HepG2 (cell line): ENCODE measurements around the gene EGLN1. TPM values are rescaled to one million over a fixed set of nuclear protein-coding genes. Genes with fewer than 3 reads are reported as not detected.
A peak's percentile ranks its signal among the peaks of the same experiment; 100 is the strongest.

Experiments
- ARNT2 ChIP-seq: sonication (generic); formaldehyde crosslinking; IDR thresholded peaks from 2 replicates; pipeline ENCODE4 v1.8.0; 2022; ENCODE audit warnings: mild to moderate bottlenecking, low read depth, missing genetic modification reagents, moderate library complexity
- BORCS8-MEF2B ChIP-seq: sonication (generic); formaldehyde crosslinking; IDR thresholded peaks from 2 replicates; pipeline ENCODE4 v1.8.0; 2022; ENCODE audit warnings: mild to moderate bottlenecking, missing genetic modification reagents
- HES4 ChIP-seq: sonication (generic); formaldehyde crosslinking; IDR thresholded peaks from 2 replicates; pipeline ENCODE4 v1.9.0; 2021; ENCODE audit warnings: mild to moderate bottlenecking, missing genetic modification reagents, borderline replicate concordance
- HMGA1 ChIP-seq: sonication (generic); formaldehyde crosslinking; conservative IDR thresholded peaks from 2 replicates; pipeline ENCODE4 v1.4.0; 2020; ENCODE audit warnings: missing genetic modification reagents
- NONO ChIP-seq, 2 experiments: fragments of 450-650 bp in 1 of 2; sonication (generic) in 1 of 2; formaldehyde crosslinking in 1 of 2; IDR thresholded peaks in 1 of 2; conservative IDR thresholded peaks in 1 of 2; 2 replicates each; pipeline versions ENCODE4 v1.6.1 to v1.8.0; 2017 to 2022; ENCODE audit warnings: mild to moderate bottlenecking in 1 of 2, missing genetic modification reagents in 1 of 2, moderate library complexity in 1 of 2
- PAWR ChIP-seq: sonication (generic); formaldehyde crosslinking; IDR thresholded peaks from 2 replicates; pipeline ENCODE4 v1.4.0; 2020; ENCODE audit warnings: missing genetic modification reagents, mild to moderate bottlenecking, borderline replicate concordance
- PLRG1 ChIP-seq: fragments of 450-650 bp; conservative IDR thresholded peaks from 2 replicates; pipeline ENCODE4 v1.6.1; 2016
- SETDB1 ChIP-seq: sonication (generic); formaldehyde crosslinking; IDR thresholded peaks from 2 replicates; pipeline ENCODE4 v1.5.1; 2020; ENCODE audit warnings: missing genetic modification reagents, mild to moderate bottlenecking, borderline replicate concordance
- SNAPC2 ChIP-seq: sonication (generic); formaldehyde crosslinking; IDR thresholded peaks from 2 replicates; pipeline ENCODE4 v1.8.1; 2022; ENCODE audit warnings: mild to moderate bottlenecking, missing genetic modification reagents
- TEAD2 ChIP-seq: sonication (generic); formaldehyde crosslinking; IDR thresholded peaks from 2 replicates; pipeline ENCODE4 v1.9.0; 2021; ENCODE audit warnings: missing genetic modification reagents
- YEATS2 ChIP-seq: sonication (generic); formaldehyde crosslinking; IDR thresholded peaks from 2 replicates; pipeline ENCODE4 v1.4.0; 2020; ENCODE audit warnings: missing genetic modification reagents, borderline replicate concordance
- ZFP36L1 ChIP-seq: sonication (generic); formaldehyde crosslinking; IDR thresholded peaks from 2 replicates; pipeline ENCODE4 v1.8.0; 2022; ENCODE audit warnings: mild to moderate bottlenecking, missing genetic modification reagents, moderate library complexity
- ZFY ChIP-seq: sonication (generic); formaldehyde crosslinking; IDR thresholded peaks from 2 replicates; pipeline ENCODE4 v1.4.0; 2020; ENCODE audit warnings: missing genetic modification reagents
- ZFYVE20 ChIP-seq: sonication (generic); formaldehyde crosslinking; IDR thresholded peaks from 2 replicates; pipeline ENCODE4 v1.8.0; 2023; ENCODE audit warnings: low read depth, mild to moderate bottlenecking, moderate library complexity, missing genetic modification reagents, borderline replicate concordance
- ZNF207 ChIP-seq: fragments of 450-650 bp; IDR thresholded peaks from 2 replicates; pipeline ENCODE4 v1.6.1; 2016; ENCODE audit warnings: antibody characterized with exemption, borderline replicate concordance
- ZNF230 ChIP-seq: sonication (generic); formaldehyde crosslinking; IDR thresholded peaks from 2 replicates; pipeline ENCODE4 v1.4.0; 2020; ENCODE audit warnings: mild to moderate bottlenecking, missing genetic modification reagents
- ZNF33A ChIP-seq: sonication (generic); formaldehyde crosslinking; IDR thresholded peaks from 2 replicates; pipeline ENCODE4 v1.5.1; 2020; ENCODE audit warnings: missing genetic modification reagents, mild to moderate bottlenecking, moderate library complexity, borderline replicate concordance
- ZNF572 ChIP-seq: sonication (generic); formaldehyde crosslinking; IDR thresholded peaks from 2 replicates; pipeline ENCODE4 v1.5.1; 2020; ENCODE audit warnings: mild to moderate bottlenecking, missing genetic modification reagents
- ZNF790 ChIP-seq: sonication (generic); formaldehyde crosslinking; IDR thresholded peaks from 2 replicates; pipeline ENCODE4 v1.8.0; 2022; ENCODE audit warnings: missing genetic modification reagents, mild to moderate bottlenecking, borderline replicate concordance
- ZNF891 ChIP-seq: sonication (generic); formaldehyde crosslinking; IDR thresholded peaks from 2 replicates; pipeline ENCODE4 v1.5.0; 2020; ENCODE audit warnings: mild to moderate bottlenecking, missing genetic modification reagents
- polyA plus RNA-seq, 8 experiments: library from polyadenylated mRNA; depleted of rRNA in 3 of 8; stranded (reverse) in 7 of 8; unstranded in 1 of 8; fragments of >200 nt; fragmentation: Illumina TruSeq in 4 of 8; extraction: Trizol in 4 of 8; gene quantifications; 2 replicates each; pipeline versions ENCODE4 v1.2.1 to v1.2.3, GENCODE V29; 2011 to 2016; ENCODE audit warnings: low read depth in 4 of 8, missing spikeins in 1 of 8, mixed read lengths in 1 of 8; ENCODE audit not compliant: insufficient read depth in 1 of 8
- total RNA-seq, 5 experiments: library from RNA; depleted of rRNA; stranded (reverse); fragments of >200 nt; fragmentation: Illumina TruSeq; extraction: Trizol; gene quantifications; 2 replicates each; pipeline ENCODE4 v1.2.3, GENCODE V29; 2016; ENCODE audit warnings: low read depth in 1 of 5
- TF ChIP-seq, protein P1 (sequence below): sonication (generic); formaldehyde crosslinking; IDR thresholded peaks from 2 replicates; pipeline ENCODE4 v1.4.0; 2020; ENCODE audit warnings: missing genetic modification reagents
- TF ChIP-seq, protein P2 (sequence below): sonication (generic); formaldehyde crosslinking; IDR thresholded peaks from 2 replicates; pipeline ENCODE4 v1.4.0; 2020; ENCODE audit warnings: mild to moderate bottlenecking, low read depth, missing genetic modification reagents
- TF ChIP-seq, protein P3 (sequence below): IDR thresholded peaks from 2 replicates; pipeline ENCODE4 v1.6.1; 2016; ENCODE audit warnings: missing compliant biosample characterization, missing genetic modification reagents, borderline replicate concordance
- TF ChIP-seq, protein P4 (sequence below): sonication (generic); formaldehyde crosslinking; conservative IDR thresholded peaks from 2 replicates; pipeline ENCODE4 v1.8.0; 2022; ENCODE audit warnings: missing genetic modification reagents

Gene EGLN1
- total and polyA plus RNA-seq, 2 of the 13 experiments (the other 11 are each of a cell fraction or from before 2014, with no cell fraction given): 34.4 to 44.1 TPM

DNA sequence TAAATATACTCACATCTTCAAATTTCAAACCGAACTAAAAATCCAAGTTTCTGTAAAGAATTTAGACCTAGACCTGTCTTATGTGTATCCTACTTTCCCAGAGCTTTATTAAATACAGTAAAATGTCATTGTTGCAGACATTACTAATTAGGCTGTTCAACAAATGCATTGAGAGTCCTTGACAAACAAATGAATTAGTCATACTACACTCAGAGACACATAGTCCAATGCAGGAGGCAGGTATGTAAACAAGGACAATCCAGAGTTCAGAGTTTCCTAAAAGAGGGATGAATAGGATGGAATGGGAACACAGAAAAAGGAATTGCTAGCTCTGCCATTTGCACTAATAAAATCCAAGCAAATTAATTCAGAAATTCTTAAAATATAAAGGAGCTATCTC, 1.6 kb upstream of the EGLN1 start (continued):
- TF ChIP-seq NONO (IDR thresholded peaks at IDR 0.05): no peak
- TF ChIP-seq NONO (CRISPR knock-in tag; conservative IDR thresholded peaks at IDR 0.05): 0 out of 2 replicates have a peak, but pooled peaks have one; percentile 22
- no peak for TF ChIP-seq BORCS8-MEF2B (CRISPR knock-in tag)
- TF ChIP-seq, protein P1, sequence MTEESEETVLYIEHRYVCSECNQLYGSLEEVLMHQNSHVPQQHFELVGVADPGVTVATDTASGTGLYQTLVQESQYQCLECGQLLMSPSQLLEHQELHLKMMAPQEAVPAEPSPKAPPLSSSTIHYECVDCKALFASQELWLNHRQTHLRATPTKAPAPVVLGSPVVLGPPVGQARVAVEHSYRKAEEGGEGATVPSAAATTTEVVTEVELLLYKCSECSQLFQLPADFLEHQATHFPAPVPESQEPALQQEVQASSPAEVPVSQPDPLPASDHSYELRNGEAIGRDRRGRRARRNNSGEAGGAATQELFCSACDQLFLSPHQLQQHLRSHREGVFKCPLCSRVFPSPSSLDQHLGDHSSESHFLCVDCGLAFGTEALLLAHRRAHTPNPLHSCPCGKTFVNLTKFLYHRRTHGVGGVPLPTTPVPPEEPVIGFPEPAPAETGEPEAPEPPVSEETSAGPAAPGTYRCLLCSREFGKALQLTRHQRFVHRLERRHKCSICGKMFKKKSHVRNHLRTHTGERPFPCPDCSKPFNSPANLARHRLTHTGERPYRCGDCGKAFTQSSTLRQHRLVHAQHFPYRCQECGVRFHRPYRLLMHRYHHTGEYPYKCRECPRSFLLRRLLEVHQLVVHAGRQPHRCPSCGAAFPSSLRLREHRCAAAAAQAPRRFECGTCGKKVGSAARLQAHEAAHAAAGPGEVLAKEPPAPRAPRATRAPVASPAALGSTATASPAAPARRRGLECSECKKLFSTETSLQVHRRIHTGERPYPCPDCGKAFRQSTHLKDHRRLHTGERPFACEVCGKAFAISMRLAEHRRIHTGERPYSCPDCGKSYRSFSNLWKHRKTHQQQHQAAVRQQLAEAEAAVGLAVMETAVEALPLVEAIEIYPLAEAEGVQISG (CRISPR knock-in tag): no peak
- TF ChIP-seq TEAD2: no peak
- TF ChIP-seq ZFYVE20: no peak
- TF ChIP-seq SNAPC2 (CRISPR knock-in tag): 0 out of 2 replicates have a peak, but pooled peaks have one; percentile 36
- TF ChIP-seq ZNF207: no peak
- TF ChIP-seq ZNF572 (CRISPR knock-in tag): no peak
- TF ChIP-seq, protein P2, sequence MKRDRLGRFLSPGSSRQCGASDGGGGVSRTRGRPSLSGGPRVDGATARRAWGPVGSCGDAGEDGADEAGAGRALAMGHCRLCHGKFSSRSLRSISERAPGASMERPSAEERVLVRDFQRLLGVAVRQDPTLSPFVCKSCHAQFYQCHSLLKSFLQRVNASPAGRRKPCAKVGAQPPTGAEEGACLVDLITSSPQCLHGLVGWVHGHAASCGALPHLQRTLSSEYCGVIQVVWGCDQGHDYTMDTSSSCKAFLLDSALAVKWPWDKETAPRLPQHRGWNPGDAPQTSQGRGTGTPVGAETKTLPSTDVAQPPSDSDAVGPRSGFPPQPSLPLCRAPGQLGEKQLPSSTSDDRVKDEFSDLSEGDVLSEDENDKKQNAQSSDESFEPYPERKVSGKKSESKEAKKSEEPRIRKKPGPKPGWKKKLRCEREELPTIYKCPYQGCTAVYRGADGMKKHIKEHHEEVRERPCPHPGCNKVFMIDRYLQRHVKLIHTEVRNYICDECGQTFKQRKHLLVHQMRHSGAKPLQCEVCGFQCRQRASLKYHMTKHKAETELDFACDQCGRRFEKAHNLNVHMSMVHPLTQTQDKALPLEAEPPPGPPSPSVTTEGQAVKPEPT: no peak
- TF ChIP-seq ZNF230 (CRISPR knock-in tag): no peak
- TF ChIP-seq, protein P3, sequence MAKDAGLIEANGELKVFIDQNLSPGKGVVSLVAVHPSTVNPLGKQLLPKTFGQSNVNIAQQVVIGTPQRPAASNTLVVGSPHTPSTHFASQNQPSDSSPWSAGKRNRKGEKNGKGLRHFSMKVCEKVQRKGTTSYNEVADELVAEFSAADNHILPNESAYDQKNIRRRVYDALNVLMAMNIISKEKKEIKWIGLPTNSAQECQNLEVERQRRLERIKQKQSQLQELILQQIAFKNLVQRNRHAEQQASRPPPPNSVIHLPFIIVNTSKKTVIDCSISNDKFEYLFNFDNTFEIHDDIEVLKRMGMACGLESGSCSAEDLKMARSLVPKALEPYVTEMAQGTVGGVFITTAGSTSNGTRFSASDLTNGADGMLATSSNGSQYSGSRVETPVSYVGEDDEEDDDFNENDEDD (CRISPR knock-in tag): no peak
- TF ChIP-seq SETDB1 (CRISPR knock-in tag): no peak
- TF ChIP-seq ZNF891: no peak
- TF ChIP-seq ZNF790 (CRISPR knock-in tag): no peak
- TF ChIP-seq PAWR: no peak
- TF ChIP-seq PLRG1: no peak
- no peak for TF ChIP-seq ZFP36L1
- no peak for TF ChIP-seq ZFY (CRISPR knock-in tag)
- TF ChIP-seq YEATS2 (CRISPR knock-in tag): peak; percentile 58; the same call in 1 of the 2 replicates
- TF ChIP-seq HES4 (CRISPR knock-in tag): no peak
- TF ChIP-seq ZNF33A (CRISPR knock-in tag): no peak
- TF ChIP-seq ARNT2 (CRISPR knock-in tag): no peak
- TF ChIP-seq, protein P4, sequence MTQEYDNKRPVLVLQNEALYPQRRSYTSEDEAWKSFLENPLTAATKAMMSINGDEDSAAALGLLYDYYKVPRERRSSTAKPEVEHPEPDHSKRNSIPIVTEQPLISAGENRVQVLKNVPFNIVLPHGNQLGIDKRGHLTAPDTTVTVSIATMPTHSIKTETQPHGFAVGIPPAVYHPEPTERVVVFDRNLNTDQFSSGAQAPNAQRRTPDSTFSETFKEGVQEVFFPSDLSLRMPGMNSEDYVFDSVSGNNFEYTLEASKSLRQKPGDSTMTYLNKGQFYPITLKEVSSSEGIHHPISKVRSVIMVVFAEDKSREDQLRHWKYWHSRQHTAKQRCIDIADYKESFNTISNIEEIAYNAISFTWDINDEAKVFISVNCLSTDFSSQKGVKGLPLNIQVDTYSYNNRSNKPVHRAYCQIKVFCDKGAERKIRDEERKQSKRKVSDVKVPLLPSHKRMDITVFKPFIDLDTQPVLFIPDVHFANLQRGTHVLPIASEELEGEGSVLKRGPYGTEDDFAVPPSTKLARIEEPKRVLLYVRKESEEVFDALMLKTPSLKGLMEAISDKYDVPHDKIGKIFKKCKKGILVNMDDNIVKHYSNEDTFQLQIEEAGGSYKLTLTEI: no peak
- no peak for TF ChIP-seq HMGA1
